Mucosa of descending colon (tissue), 3 donors: ENCODE results near the gene CDCP1. TPM values are rescaled to one million over a fixed set of nuclear protein-coding genes. Genes with fewer than 3 reads are reported as not detected.

Experiments
- ATAC-seq: fragments of 200-7000 bp; cut with Tn5 transposase; one replicate; pipeline ENCODE4 v1.9.1; 2020; ENCODE audit warnings: mild to moderate bottlenecking, moderate library complexity
- DNase-seq, 3 donors: peaks; one replicate each; pipeline ENCODE4 v3.0.0-alpha.2; 2020
- H3K36me3 ChIP-seq: fragments of 200-600 bp; one replicate; pipeline ENCODE4 v1.8.0; 2021; ENCODE audit warnings: low read depth, mild to moderate bottlenecking
- H3K4me1 ChIP-seq: fragments of 200-600 bp; one replicate; pipeline ENCODE4 v1.8.0; 2021; ENCODE audit warnings: low read depth, mild to moderate bottlenecking
- H3K4me3 ChIP-seq: fragments of 200-600 bp; one replicate; pipeline ENCODE4 v1.8.0; 2021; ENCODE audit warnings: mild to moderate bottlenecking
- H3K9me3 ChIP-seq: fragments of 200-600 bp; one replicate; pipeline ENCODE4 v1.8.0; 2021; ENCODE audit warnings: mild to moderate bottlenecking
- intact Hi-C, 2 donors: fragments of 100-400 bp; cut with DNase I in 1 of 2; cut with micrococcal nuclease in 1 of 2; formaldehyde crosslinking; loops; one replicate each; pipeline versions ENCODE4 v1.11.0 to v1.11.1; 2022; cut with DNase I, micrococcal nuclease
- total RNA-seq, 3 donors: library from RNA; stranded (reverse); fragmentation: NEBNext Ultra II Directional in 2 of 3; extraction: Animal tissue kit (Norgen Biotek cat#: 25700) in 2 of 3; gene quantifications; one replicate each; pipeline versions ENCODE4 v1.2.1 to v1.2.4, GENCODE V29; 2021 to 2023
- TF ChIP-seq, protein P1 (sequence below): fragments of 200-600 bp; IDR thresholded peaks from one replicate; pipeline ENCODE4 v1.8.0; 2022; ENCODE audit warnings: antibody characterized with exemption, mild to moderate bottlenecking
- donor health status: DM: no; HTN: no; CAD: no; lungs with moderate emphysema.
- donor health status: DM: no; HTN: no; CAD: no.
- donor health status: DM: no; HTN: yes; CAD: no.

The CDCP1 gene
- total RNA-seq, 3 donors from 2014 or later, result 57.6 to 111 (median 87.5) TPM

DNA sequence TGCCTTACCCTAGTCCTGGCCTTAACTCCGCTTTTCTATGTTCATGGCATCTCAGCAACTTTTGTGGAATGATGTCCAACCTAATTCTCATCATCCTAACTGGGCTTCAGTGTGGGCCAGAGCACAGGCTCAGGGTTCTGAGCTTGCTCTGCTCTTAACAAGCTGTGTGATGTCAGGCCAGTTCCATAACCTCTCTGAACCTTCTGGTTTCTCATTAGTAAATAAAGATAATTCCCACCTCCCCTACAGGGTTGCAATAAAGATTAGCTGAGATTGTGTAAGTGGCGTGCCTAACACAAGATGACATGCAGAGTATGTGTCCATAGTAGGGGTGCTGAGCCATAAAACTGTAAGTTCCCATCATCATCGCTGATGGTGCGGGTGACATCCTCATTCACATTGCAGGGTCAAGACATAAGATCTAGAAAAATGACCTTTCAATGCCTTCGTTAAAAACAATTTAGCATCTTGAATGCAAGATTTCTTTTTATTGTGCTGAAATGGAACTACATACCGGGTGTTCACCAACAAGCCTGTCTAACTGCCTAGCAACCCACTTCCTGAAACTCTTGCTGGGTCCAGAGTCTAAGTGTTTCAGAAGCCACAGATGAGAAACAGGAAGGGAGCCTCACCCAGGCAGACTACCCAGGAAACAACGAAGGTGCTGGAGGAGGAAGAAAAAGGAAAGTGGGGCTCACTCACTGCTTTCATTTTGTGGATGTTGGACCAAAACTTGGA lies 36.2 kb downstream of the CDCP1 start:
- H3K9me3 ChIP-seq, result no peaks in the 10 kb centered on the region
- TF ChIP-seq, protein P1, sequence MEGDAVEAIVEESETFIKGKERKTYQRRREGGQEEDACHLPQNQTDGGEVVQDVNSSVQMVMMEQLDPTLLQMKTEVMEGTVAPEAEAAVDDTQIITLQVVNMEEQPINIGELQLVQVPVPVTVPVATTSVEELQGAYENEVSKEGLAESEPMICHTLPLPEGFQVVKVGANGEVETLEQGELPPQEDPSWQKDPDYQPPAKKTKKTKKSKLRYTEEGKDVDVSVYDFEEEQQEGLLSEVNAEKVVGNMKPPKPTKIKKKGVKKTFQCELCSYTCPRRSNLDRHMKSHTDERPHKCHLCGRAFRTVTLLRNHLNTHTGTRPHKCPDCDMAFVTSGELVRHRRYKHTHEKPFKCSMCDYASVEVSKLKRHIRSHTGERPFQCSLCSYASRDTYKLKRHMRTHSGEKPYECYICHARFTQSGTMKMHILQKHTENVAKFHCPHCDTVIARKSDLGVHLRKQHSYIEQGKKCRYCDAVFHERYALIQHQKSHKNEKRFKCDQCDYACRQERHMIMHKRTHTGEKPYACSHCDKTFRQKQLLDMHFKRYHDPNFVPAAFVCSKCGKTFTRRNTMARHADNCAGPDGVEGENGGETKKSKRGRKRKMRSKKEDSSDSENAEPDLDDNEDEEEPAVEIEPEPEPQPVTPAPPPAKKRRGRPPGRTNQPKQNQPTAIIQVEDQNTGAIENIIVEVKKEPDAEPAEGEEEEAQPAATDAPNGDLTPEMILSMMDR, result no peak
- H3K4me3 ChIP-seq, result no peak overlapping the region
- ATAC-seq (peak; percentile 97), DNase-seq (peak in 1 of 3 donors; percentile 81)
- no peaks in the 10 kb centered on the region for H3K36me3 ChIP-seq
- peaks cover 23% of the 10 kb centered on the region for H3K4me1 ChIP-seq
- intact Hi-C loops, result no loop called here

- no peak for ATAC-seq
- no peak overlapping the region for H3K4me3 ChIP-seq
- DNase-seq, result no peak
- H3K4me1 ChIP-seq, result peaks cover 38% of the 10 kb centered on the region
- TF ChIP-seq, protein P1, result no peak
- H3K9me3 ChIP-seq, result no peaks in the 10 kb centered on the region
- H3K36me3 ChIP-seq, result no peaks in the 10 kb centered on the region
- intact Hi-C loops, result no loop called here
Measured at GRCh38 chr3:45106874-45107273, 39.3 kb downstream of the CDCP1 start.

GRCh38 chr3:45105855-45106671 lies 40.1 kb downstream of the CDCP1 start:
- Histone ChIP-seq H3K9me3 (no peaks in the 10 kb centered on the region), H3K4me1 (peaks cover 38% of the 10 kb centered on the region), H3K4me3 (no peak overlapping the region), H3K36me3 (no peaks in the 10 kb centered on the region)
- DNase-seq, result peak in 1 of 3 donors; percentile 30
- ATAC-seq, result no peak
- TF ChIP-seq, protein P1, result no peak
- intact Hi-C loops, result no loop called here

GRCh38 chr3:45104715-45105711 lies 41.2 kb downstream of the CDCP1 start:
- H3K9me3 ChIP-seq, result no peaks in the 10 kb centered on the region
- ATAC-seq (no peak), DNase-seq (no peak)
- intact Hi-C loops, result no loop called here
- TF ChIP-seq, protein P1, result no peak
- H3K4me3 ChIP-seq, result no peak overlapping the region
- no peaks in the 10 kb centered on the region for H3K36me3 ChIP-seq
- H3K4me1 ChIP-seq, result peaks cover 31% of the 10 kb centered on the region
